Pulmonary artery endothelial cell (primary cell): ENCODE results near the gene ARID4A. TPM values are rescaled to one million over a fixed set of nuclear protein-coding genes. Genes with fewer than 3 reads are reported as not detected.
"Not testable (repeated sequence)": the region's sequence is repeated elsewhere in the genome, so short reads cannot be mapped to it uniquely, and the experiment has no call there.

Experiments
- DNase-seq: peaks from one replicate; pipeline ENCODE4 v3.0.0-alpha.2; 2011; ENCODE audit warnings: low read depth, low spot score
- total RNA-seq: library from RNA; depleted of rRNA; stranded (reverse); fragments of >200 nt; gene quantifications from 2 replicates; pipeline ENCODE4 v1.2.3, GENCODE V29; 2014

Gene ARID4A
- total RNA-seq, 1 donor from 2014 or later: 9.4 TPM

DNA sequence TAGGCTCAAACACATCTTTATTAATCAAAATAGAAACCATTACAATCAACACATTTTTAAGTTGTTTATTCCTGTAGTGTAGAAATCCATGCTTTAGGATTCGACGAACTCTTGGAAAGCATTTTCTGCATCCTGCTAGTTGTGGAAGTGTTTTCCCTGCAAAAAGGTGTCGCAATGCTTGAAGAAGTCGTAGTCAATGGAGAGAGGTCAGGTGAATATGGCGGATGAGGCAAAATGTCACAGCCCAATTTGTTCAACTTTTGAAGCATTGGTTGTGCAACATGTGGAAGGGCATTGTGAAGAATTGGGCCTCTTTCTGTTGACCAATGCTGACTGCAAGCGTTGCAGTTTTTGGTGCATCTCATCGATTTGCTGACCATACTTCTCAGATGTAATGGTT is 4.2 kb upstream of the ARID4A start:
- DNase-seq: no peak

- no peak for DNase-seq
Observed at GRCh38 chr14:58296726-58297125, 1.6 kb upstream of the ARID4A start.

GRCh38 chr14:58297412-58297761 is 968 bp upstream of the ARID4A start:
- no peak for DNase-seq

DNA sequence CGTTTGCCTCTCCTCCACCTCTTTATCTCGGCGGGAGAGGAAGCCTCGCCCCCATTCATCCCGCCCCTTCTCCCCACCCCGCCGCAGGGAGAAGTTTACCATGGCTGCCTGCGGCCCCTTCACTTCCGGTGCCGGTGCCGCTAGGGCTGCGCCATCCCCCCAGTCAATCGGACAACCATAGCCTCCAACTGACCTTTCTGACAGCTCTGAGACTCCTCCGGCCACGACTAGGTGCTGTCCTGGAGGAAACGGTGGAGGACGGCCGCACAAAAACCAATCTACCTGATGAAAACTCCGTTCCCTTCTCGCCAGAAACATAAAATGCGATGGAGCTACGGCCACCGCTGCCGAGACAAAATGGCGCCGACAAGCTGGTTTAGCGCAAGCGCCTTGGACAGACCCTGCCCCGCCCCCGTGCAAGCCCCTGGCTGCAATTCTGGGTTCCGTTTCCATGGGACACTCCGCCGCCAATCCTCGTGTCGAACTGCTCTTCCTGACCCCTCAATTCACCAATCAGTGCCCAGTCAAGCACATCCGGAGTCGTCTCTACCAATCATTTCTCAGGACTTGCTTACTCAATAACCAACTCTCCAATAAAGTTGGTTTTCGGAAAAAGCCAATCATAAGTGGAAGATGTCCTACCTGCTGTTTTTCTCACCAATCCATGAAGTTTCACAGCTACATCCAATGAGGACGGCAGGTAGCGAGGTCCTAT is 436 bp upstream of the ARID4A start:
- DNase-seq: peak; percentile 100

GRCh38 chr14:58299401-58300330 is 1.3 kb downstream of the ARID4A start:
- no peak for DNase-seq

DNA sequence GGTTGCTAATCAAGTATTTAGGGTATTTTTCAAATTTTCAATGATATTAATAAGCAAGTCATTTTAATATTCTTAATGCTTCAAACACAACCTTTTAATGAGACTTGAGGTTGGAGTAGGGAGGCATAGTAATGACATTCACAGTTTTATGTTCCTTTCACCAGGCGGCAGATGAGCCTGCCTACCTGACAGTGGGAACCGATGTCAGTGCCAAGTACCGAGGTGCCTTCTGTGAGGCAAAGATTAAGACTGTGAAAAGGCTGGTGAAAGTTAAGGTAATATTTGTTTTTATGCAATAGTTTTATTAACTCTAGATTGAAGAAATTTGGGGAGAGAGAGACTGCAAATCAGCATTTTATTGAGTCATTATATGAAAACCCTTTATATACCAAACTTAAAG is 3.1 kb downstream of the ARID4A start:
- DNase-seq: no peak

GRCh38 chr14:58305730-58306129 is 7.4 kb downstream of the ARID4A start:
- DNase-seq: no peak

DNA sequence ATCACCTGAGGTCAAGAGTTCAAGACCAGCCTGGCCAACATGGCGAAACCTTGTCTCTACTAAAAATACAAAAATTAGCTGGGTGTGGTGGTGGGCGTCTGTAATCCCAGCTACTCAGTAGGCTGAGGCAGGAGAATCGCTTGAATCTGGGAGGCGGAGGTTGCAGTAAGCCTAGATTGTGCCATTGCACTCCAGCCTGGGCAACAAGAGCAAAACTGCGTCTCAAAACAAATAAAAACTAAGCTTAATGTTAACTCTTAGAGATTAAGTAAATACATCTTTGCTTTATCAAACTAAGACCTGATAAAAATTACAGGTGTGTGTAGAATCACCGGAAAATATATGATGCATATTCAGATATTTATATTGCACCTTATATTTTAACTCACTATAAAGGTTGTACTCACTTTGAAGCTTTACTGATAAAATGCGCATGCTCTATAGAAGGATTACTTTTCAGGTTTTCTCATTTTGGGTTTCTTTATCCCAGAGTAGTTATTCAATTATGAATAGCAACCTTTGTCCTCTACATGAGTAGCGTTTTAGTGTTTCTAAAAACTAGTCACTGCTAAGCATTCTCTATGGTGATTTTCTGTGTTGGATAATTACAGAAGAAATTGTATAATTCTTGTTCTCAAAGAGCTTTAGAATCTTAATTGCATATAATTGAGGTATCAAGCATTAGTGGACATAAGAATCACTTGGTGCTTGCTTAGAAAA is 9.4 kb downstream of the ARID4A start:
- no peak for DNase-seq

GRCh38 chr14:58309086-58309485 is 10.7 kb downstream of the ARID4A start:
- no peak for DNase-seq

GRCh38 chr14:58313699-58314098 is 15.3 kb downstream of the ARID4A start:
- no peak for DNase-seq

GRCh38 chr14:58315606-58316005 is 17.3 kb downstream of the ARID4A start:
- DNase-seq: no peak

DNA sequence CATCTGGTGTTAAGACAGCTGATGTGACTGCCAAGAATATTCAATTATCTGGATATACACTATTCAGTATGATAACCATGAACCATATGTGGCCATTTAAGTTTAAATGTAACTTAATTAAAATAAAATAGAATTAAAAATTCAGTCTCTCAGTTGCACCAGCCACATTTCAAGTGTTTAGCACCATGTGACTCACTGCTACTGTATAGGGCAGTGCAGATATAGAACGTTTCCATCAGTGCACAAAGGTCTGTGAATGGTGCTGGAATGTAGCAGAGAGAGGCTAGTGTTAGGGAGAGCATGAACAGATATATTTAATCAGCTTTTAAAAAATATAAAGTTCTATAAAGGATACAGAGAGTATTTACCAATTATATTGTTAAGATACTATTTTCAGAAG is 28.7 kb downstream of the ARID4A start:
- DNase-seq: no peak

DNA sequence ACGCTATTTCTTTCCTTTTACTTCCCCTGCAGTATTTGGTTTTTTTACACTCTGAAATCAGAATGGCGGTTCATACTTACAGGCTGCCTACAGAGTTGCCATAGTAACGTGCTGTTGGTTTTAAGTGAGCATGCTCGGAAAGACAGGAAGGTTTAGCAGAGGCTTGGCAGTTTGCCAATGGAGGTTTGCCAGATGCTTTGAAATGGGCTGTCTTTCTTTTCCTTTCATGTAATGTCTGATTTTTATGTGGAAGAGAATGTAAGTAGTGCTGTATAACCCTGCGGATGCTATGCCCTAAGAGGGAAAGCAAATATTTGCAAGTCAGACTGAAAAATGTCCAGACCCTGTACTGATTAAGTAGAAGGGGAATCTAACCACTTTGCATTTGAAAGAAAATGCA is 32.8 kb downstream of the ARID4A start:
- DNase-seq: peak; percentile 95

- no peak for DNase-seq
Observed at GRCh38 chr14:58332561-58332960, 34.2 kb downstream of the ARID4A start.

DNA sequence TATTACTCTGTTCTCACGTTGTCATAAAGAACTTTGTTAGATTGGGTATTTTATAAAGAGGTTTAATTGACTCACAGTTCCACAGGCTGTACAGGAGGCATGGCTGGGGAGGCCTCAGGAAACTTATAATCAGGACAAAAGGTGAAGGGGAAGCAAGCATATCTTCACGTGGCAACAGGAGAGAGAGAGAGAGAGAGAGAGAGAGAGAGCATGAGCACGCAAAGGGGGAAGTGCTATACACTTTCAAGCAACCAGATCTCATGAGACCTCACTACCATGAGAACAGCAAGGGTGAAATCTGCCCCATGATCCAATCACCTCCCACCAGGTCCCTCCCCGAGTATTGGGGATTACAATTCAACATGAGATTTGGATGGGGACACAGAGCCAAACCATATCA is 41.3 kb downstream of the ARID4A start:
- not testable (repeated sequence) for DNase-seq

DNA sequence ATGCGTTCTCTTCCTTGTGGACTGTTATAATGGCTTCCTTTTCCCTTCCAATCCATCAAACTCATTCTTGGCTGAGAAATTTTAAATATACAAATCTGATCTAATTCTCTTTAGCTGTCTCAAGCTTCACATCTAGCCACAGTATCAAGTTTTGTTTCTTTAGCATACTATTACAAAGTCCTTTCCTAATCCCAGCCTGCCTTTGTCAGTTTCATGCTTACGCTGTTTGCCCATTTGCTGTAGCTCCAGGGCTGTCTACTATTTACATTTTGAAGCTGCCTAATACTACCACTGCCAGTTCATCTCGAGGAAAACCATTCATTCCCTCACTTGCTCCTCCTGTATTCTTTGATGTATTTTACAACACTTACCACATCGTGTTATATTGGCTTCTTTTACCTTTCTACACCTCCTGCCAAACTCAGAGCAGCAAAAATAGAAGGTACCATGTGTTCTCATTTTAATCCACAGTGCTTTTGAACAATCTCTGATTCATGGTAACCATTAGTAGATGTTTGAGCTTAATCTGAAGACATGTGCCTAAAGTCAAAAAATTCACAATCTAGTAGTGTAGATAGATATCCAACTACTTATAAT is 42.9 kb downstream of the ARID4A start:
- no peak for DNase-seq

- DNase-seq: not testable (repeated sequence)
Observed at GRCh38 chr14:58343535-58343934, 45.2 kb downstream of the ARID4A start.

GRCh38 chr14:58353516-58354299 is 55.4 kb downstream of the ARID4A start:
- DNase-seq: no peak

GRCh38 chr14:58354808-58355207 is 56.5 kb downstream of the ARID4A start:
- no peak for DNase-seq

GRCh38 chr14:58356268-58356667 is 57.9 kb downstream of the ARID4A start:
- DNase-seq: no peak

GRCh38 chr14:58362272-58362671 is 63.9 kb downstream of the ARID4A start:
- DNase-seq: not testable (repeated sequence)
